MCF 10A (cell line): ENCODE data around the gene APBB2. TPM values are rescaled to one million over a fixed set of nuclear protein-coding genes. Genes with fewer than 3 reads are reported as not detected.

Experiments
- Bru-seq: library from RNA; stranded (reverse); fragments of 400-500 nt; gene quantifications from one replicate; lab custom pipeline; 2021; lab: Mats Ljungman, UMichigan
- BruChase-seq, 2 experiments: library from RNA; stranded (reverse); fragments of 400-500 nt; gene quantifications; one replicate each; lab custom pipeline; 2021; lab: Mats Ljungman, UMichigan
- BruUV-seq: library from RNA; stranded (reverse); fragments of 400-500 nt; replicated peaks from 2 replicates; lab custom pipeline; 2021; lab: Mats Ljungman, UMichigan
- CTCF ChIA-PET: fragments of 300-600 bp; sonication (Branson Sonifier 250); formaldehyde crosslinking; extraction: SDS; loops from one replicate; lab custom pipeline; 2021; ENCODE audit warnings: antibody characterized with exemption, inconsistent platforms; lab: Yijun Ruan, JAX
- POLR2A ChIA-PET: fragments of 300-600, 350-650 bp; sonication (Branson Sonifier 250); formaldehyde crosslinking; extraction: SDS; loops from one replicate; lab custom pipeline; 2020; ENCODE audit warnings: antibody characterized with exemption, inconsistent platforms; lab: Yijun Ruan, JAX
- DNase-seq: peaks from one replicate; pipeline ENCODE4 v3.0.0-alpha.2; 2018; ENCODE audit not compliant: unreplicated experiment
- H3K27ac Mint-ChIP-seq: one replicate; pipeline ENCODE4 v1.8.0; 2022; ENCODE audit warnings: mild to moderate bottlenecking, low read depth, mixed read lengths; ENCODE audit not compliant: unreplicated experiment
- H3K27me3 Mint-ChIP-seq: one replicate; pipeline ENCODE4 v1.8.0; 2022; ENCODE audit warnings: mixed read lengths; ENCODE audit not compliant: insufficient read depth, unreplicated experiment
- H3K36me3 Mint-ChIP-seq: one replicate; pipeline ENCODE4 v1.8.0; 2022; ENCODE audit warnings: mild to moderate bottlenecking, moderate library complexity, mixed read lengths; ENCODE audit not compliant: insufficient read depth, unreplicated experiment
- H3K4me1 Mint-ChIP-seq: one replicate; pipeline ENCODE4 v1.8.0; 2022; ENCODE audit warnings: mixed read lengths; ENCODE audit not compliant: insufficient read depth, unreplicated experiment
- H3K4me3 Mint-ChIP-seq: one replicate; pipeline ENCODE4 v1.8.0; 2022; ENCODE audit warnings: mild to moderate bottlenecking, moderate library complexity, mixed read lengths; ENCODE audit not compliant: unreplicated experiment
- H3K9me3 Mint-ChIP-seq: one replicate; pipeline ENCODE4 v1.8.0; 2022; ENCODE audit warnings: mixed read lengths; ENCODE audit not compliant: unreplicated experiment
- intact Hi-C: fragments of 100-400 bp; cut with micrococcal nuclease; formaldehyde crosslinking; loops from 2 replicates; pipeline ENCODE4 v1.14.1; 2022
- long read RNA-seq: library from polyadenylated mRNA; stranded (forward); transcript quantifications from one replicate; pipeline ENCODE4 v2.0.0, GENCODE V29; 2022
- total RNA-seq: library from RNA; stranded (reverse); gene quantifications from 2 replicates; pipeline ENCODE4 v1.2.3, GENCODE V29; 2022
- TF ChIP-seq, protein P1 (sequence below): fragments of 200-600 bp; IDR thresholded peaks from one replicate; pipeline ENCODE4 v1.8.0; 2022; ENCODE audit warnings: antibody characterized with exemption, mild to moderate bottlenecking; ENCODE audit not compliant: unreplicated experiment

The APBB2 gene
- 159 and 201 TPM in 2 replicates for total RNA-seq
- Bru-seq, nascent RNA: percentile 94 among the genes with signal in this experiment
- percentile 87 among the genes with signal in this experiment for BruChase-seq, experiment 1, labeled RNA remaining after a 6-hour chase
- percentile 86 among the genes with signal in this experiment for BruChase-seq, experiment 2, labeled RNA remaining after a 2-hour chase
- long read RNA-seq, full-length matches to known transcripts: 54 of 209 reads
- long read RNA-seq, partial matches to known transcripts: 26 of 209 reads
- long read RNA-seq, other reads (novel, unspliced or antisense): 129 of 209 reads

DNA sequence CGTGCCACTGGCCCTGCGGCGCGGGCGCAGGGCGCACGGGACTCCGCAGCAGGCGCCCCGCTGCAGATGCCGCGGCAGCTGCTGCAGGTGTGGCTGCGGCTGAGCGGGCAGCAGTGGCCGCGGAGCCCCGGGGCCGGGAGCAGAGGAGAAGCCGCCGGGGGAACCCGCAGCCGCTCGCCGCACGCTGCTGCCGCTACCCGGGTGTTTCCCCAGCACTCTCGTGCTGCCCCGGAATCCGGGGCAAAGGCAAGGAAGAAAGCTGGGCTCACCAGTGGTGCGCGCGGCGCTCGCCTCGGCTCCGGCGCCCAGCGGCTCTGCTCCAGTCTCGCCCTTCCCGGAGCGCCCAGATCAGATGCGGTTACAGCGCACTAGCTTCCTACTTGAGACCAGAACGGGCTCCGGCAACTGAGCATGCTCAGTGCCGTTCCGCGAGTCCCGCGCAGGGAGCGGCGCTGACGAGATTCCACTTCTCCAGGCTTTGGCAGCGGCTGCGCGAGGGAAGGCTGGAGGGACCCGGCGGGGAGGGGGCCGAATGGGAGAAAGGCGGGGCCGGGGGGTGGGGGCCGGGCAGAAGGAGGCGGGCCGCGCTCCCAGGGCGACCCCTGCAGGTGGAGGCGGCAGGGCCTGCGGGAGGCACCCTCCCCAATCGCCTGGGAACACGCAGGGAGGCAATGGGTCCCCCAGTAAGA lies at the start of gene APBB2:
Gene APBB2 (minus strand): TSS at position 407 of the 689 bp plus-strand sequence. CDS start 181,288 bp downstream, outside the sequence.
- CTCF ChIA-PET: interaction anchor here (0.6 to 4.2 kb wide), 20 partner anchors 10 to 302 kb away, joined by 3 to 31 read pairs (median 5); no protein-coding TSS in a partner anchor
- DNase-seq: peak; percentile 97
- Mint-ChIP-seq H3K4me1 (peaks cover 12% of the 10 kb centered on the region), H3K36me3 (peaks cover 20% of the 10 kb centered on the region), H3K27me3 (no peaks in the 10 kb centered on the region), H3K9me3 (no peaks in the 10 kb centered on the region), H3K27ac (peak within 1 kb of the TSS; percentile 97), H3K4me3 (peak within 1 kb of the TSS; percentile 98)
- intact Hi-C loops: loop anchor here (1.0 to 5.0 kb wide), 2 partner anchors 162 to 287 kb away; no protein-coding TSS in a partner anchor
- TF ChIP-seq, protein P1, sequence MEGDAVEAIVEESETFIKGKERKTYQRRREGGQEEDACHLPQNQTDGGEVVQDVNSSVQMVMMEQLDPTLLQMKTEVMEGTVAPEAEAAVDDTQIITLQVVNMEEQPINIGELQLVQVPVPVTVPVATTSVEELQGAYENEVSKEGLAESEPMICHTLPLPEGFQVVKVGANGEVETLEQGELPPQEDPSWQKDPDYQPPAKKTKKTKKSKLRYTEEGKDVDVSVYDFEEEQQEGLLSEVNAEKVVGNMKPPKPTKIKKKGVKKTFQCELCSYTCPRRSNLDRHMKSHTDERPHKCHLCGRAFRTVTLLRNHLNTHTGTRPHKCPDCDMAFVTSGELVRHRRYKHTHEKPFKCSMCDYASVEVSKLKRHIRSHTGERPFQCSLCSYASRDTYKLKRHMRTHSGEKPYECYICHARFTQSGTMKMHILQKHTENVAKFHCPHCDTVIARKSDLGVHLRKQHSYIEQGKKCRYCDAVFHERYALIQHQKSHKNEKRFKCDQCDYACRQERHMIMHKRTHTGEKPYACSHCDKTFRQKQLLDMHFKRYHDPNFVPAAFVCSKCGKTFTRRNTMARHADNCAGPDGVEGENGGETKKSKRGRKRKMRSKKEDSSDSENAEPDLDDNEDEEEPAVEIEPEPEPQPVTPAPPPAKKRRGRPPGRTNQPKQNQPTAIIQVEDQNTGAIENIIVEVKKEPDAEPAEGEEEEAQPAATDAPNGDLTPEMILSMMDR: peak; percentile 86
- POLR2A ChIA-PET: interaction anchor here (0.8 to 9.4 kb wide), 24 partner anchors 10 to 306 kb away, joined by 3 to 113 read pairs (median 6); no protein-coding TSS in a partner anchor
- no TSS peak for BruUV-seq

GRCh38 chr4:41262198-41262597 lies 47.9 kb upstream of the APBB2 start:
- no peak for DNase-seq
- CTCF ChIA-PET: interaction anchor here (0.6 to 0.7 kb wide), 3 partner anchors 22 to 408 kb away, joined by 3 read pairs; no protein-coding TSS in a partner anchor

DNA sequence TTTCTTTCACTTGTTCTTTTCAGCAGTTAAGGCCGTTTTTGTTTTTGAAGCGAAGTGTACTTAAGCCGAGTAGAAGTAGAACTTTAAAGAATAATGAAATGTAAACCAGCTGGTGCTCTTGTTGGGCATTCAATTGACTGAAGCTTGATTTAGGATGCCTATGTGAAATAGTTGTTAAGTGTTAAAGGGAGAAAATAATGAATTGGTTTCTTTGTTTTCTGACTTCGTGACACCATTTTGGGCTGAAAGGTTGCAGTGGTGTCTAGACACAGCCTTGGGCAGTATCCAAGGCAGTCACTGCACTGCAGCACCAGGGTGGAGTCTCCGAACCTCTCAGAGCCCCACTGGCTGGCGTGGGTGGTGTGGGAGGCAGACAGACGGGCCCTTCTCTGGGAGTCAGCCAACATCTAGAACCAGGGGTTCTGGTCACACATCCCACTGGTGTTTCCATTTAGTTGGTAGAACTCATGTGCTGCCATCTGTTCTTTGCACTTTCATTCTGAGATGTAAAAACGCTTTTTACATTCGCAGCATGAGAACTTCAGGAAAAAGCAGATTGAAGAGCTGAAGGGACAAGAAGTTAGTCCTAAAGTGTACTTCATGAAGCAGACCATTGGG lies 45.9 kb upstream of the APBB2 start:
- intact Hi-C loops: no loop called here
- peaks cover 12% of the 10 kb centered on the region for H3K27me3 Mint-ChIP-seq
- no peak overlapping the region for H3K4me3 Mint-ChIP-seq
- TF ChIP-seq, protein P1: no peak
- H3K9me3 Mint-ChIP-seq: no peaks in the 10 kb centered on the region
- DNase-seq: no peak
- BruUV-seq: no TSS peak
- H3K36me3 Mint-ChIP-seq: no peaks in the 10 kb centered on the region
- POLR2A ChIA-PET: no interaction called here
- CTCF ChIA-PET: interaction anchor here (0.7 to 1.8 kb wide), 6 partner anchors 19 to 629 kb away, joined by 3 to 7 read pairs (median 5); no protein-coding TSS in a partner anchor
- peaks cover 6% of the 10 kb centered on the region for H3K4me1 Mint-ChIP-seq
- no peak overlapping the region for H3K27ac Mint-ChIP-seq

More at GRCh38 chr4:41262198-41262597, 47.9 kb upstream of the APBB2 start:
- Mint-ChIP-seq H3K9me3 (no peaks in the 10 kb centered on the region), H3K36me3 (no peaks in the 10 kb centered on the region), H3K4me1 (no peaks in the 10 kb centered on the region), H3K4me3 (no peak overlapping the region), H3K27ac (no peak overlapping the region), H3K27me3 (no peaks in the 10 kb centered on the region)
- TF ChIP-seq, protein P1: no peak
- intact Hi-C loops: no loop called here
- BruUV-seq: no TSS peak
- POLR2A ChIA-PET: no interaction called here
